H1 (cell line): ENCODE measurements around the gene GH1. TPM values are rescaled to one million over a fixed set of nuclear protein-coding genes. Genes with fewer than 3 reads are reported as not detected.
"Not testable (repeated sequence)": the region's sequence is repeated elsewhere in the genome, so short reads cannot be mapped to it uniquely, and the experiment has no call there.

Experiments used
- CTCF ChIA-PET: fragments of 300-600 bp; sonication (Branson Sonifier 250); formaldehyde crosslinking; loops from one replicate; lab custom pipeline; 2021; ENCODE audit not compliant: partially characterized antibody; lab: Charles Lee
- POLR2A ChIA-PET: fragments of 300-600 bp; sonication (Branson Sonifier 250); formaldehyde crosslinking; loops from one replicate; lab custom pipeline; 2021; ENCODE audit warnings: inconsistent platforms; ENCODE audit not compliant: partially characterized antibody; lab: Charles Lee
- DNase-seq, 2 experiments: peaks; one replicate each; pipeline versions ENCODE4 v3.0.0 to v3.0.0-alpha.2; 2010 to 2022; ENCODE audit warnings: low spot score in 2 of 2, low read depth in 1 of 2, mixed read lengths in 1 of 2
- FAIRE-seq: peaks from 2 replicates; lab custom pipeline; 2011; peaks lifted over from hg19 to GRCh38; lab: Jason Lieb, UNC
- H2AFZ ChIP-seq: 2 replicates; pipeline ENCODE4 v1.8.1; 2012; ENCODE audit warnings: low read length, inconsistent platforms
- H2AK5ac ChIP-seq: 2 replicates; pipeline ENCODE4 v1.6.1; 2013; ENCODE audit warnings: low read depth, low read length
- H2BK120ac ChIP-seq: replicated peaks from 2 replicates; pipeline ENCODE3; 2013; ENCODE audit warnings: low read depth, low read length, inconsistent platforms
- H2BK12ac ChIP-seq: 2 replicates; pipeline ENCODE4 v1.6.1; 2013; ENCODE audit warnings: low read depth, low read length
- H2BK15ac ChIP-seq: 2 replicates; pipeline ENCODE4 v1.6.1; 2013; ENCODE audit warnings: low read length
- H2BK20ac ChIP-seq: 2 replicates; pipeline ENCODE4 v1.6.1; 2013; ENCODE audit warnings: low read length
- H2BK5ac ChIP-seq: 2 replicates; pipeline ENCODE4 v1.6.1; 2013; ENCODE audit warnings: low read depth, low read length
- H3K14ac ChIP-seq: 2 replicates; pipeline ENCODE4 v1.6.1; 2013; ENCODE audit warnings: inconsistent platforms; ENCODE audit not compliant: insufficient read length
- H3K18ac ChIP-seq: 2 replicates; pipeline ENCODE4 v1.6.1; 2013; ENCODE audit warnings: low read length; ENCODE audit errors: extremely low read depth
- H3K23ac ChIP-seq: 2 replicates; pipeline ENCODE4 v1.6.1; 2013; ENCODE audit warnings: inconsistent platforms; ENCODE audit not compliant: insufficient read length
- H3K23me2 ChIP-seq: 2 replicates; pipeline ENCODE4 v1.6.1; 2013; ENCODE audit warnings: low read depth, low read length
- H3K27ac ChIP-seq: 2 replicates; pipeline ENCODE4 v1.6.1; 2011; ENCODE audit warnings: low read depth, low read length, inconsistent platforms
- H3K27me3 ChIP-seq, 4 experiments: replicated peaks in 1 of 4; 1 replicate in 1 of 4; 2 replicates in 3 of 4; pipeline versions ENCODE4 v1.6.1 to v1.8.1; 2011 to 2013; ENCODE audit warnings: low read length in 3 of 4, mild to moderate bottlenecking in 3 of 4, inconsistent platforms in 2 of 4, mixed read lengths in 2 of 4, moderate library complexity in 1 of 4; ENCODE audit not compliant: control insufficient read depth in 3 of 4, insufficient read depth in 3 of 4; ENCODE audit errors: extremely low read depth in 1 of 4
- H3K36me3 ChIP-seq, 4 experiments: 2 replicates each; pipeline versions ENCODE4 v1.6.1 to v1.8.1; 2011 to 2013; ENCODE audit warnings: mild to moderate bottlenecking in 4 of 4, low read length in 3 of 4, moderate library complexity in 2 of 4, control low read depth in 1 of 4, inconsistent platforms in 1 of 4; ENCODE audit not compliant: insufficient read depth in 4 of 4, control insufficient read depth in 2 of 4
- H3K4ac ChIP-seq: replicated peaks from 2 replicates; pipeline ENCODE3; 2013; ENCODE audit warnings: low read length, low read depth, mixed read lengths, inconsistent platforms; ENCODE audit not compliant: insufficient read length
- H3K4me1 ChIP-seq, 4 experiments: replicated peaks in 1 of 4; 1 replicate in 1 of 4; 2 replicates in 3 of 4; pipeline versions ENCODE4 v1.6.1 to v1.8.1; 2011 to 2013; ENCODE audit warnings: low read length in 3 of 4, inconsistent platforms in 2 of 4, mixed read lengths in 1 of 4; ENCODE audit not compliant: insufficient read depth in 4 of 4, control insufficient read depth in 3 of 4
- H3K4me2 ChIP-seq, 2 experiments: 2 replicates each; pipeline versions ENCODE4 v1.6.1 to v1.8.1; 2011 to 2013; ENCODE audit warnings: low read depth in 2 of 2, low read length in 2 of 2, control low read depth in 1 of 2, inconsistent platforms in 1 of 2, mild to moderate bottlenecking in 1 of 2; ENCODE audit not compliant: insufficient read depth in 1 of 2
- H3K4me3 ChIP-seq, 4 experiments: fragments of 200-600, 300-600 bp in 1 of 4; sonication (generic), shearing (Covaris generic), sonication (Bioruptor Twin) in 1 of 4; 2 replicates each; pipeline versions ENCODE4 v1.5.1 to v1.8.1; 2011 to 2016; ENCODE audit warnings: low read length in 4 of 4, low read depth in 3 of 4, control low read depth in 2 of 4, inconsistent platforms in 2 of 4, mild to moderate bottlenecking in 2 of 4, mixed read lengths in 1 of 4, moderate library complexity in 1 of 4; ENCODE audit not compliant: insufficient read depth in 2 of 4; ENCODE audit errors: extremely low read depth in 1 of 4
- H3K56ac ChIP-seq: replicated peaks from 2 replicates; pipeline ENCODE3; 2013; ENCODE audit warnings: low read depth, mild to moderate bottlenecking, mixed read lengths, low read length, inconsistent platforms; ENCODE audit not compliant: insufficient read length
- H3K79me1 ChIP-seq: 2 replicates; pipeline ENCODE4 v1.6.1; 2013; ENCODE audit warnings: low read depth, low read length, control low read depth
- H3K79me2 ChIP-seq, 2 experiments: 2 replicates each; pipeline versions ENCODE4 v1.6.1 to v1.8.1; 2012 to 2013; ENCODE audit warnings: low read length in 2 of 2, mild to moderate bottlenecking in 2 of 2, inconsistent platforms in 1 of 2; ENCODE audit not compliant: insufficient read depth in 2 of 2, control insufficient read depth in 1 of 2
- H3K9ac ChIP-seq, 4 experiments: replicated peaks in 1 of 4; 1 replicate in 1 of 4; 2 replicates in 3 of 4; pipeline versions ENCODE4 v1.6.1 to v1.8.1; 2011 to 2013; ENCODE audit warnings: low read depth in 3 of 4, low read length in 3 of 4, control low read depth in 2 of 4, mild to moderate bottlenecking in 2 of 4, moderate library complexity in 2 of 4, inconsistent platforms in 1 of 4; ENCODE audit errors: extremely low read depth in 1 of 4
- H3K9me3 ChIP-seq, 2 experiments: 2 replicates each; pipeline versions ENCODE4 v1.6.1 to v1.8.1; 2012 to 2013; ENCODE audit warnings: mild to moderate bottlenecking in 2 of 2, moderate library complexity in 2 of 2, control low read depth in 1 of 2, inconsistent platforms in 1 of 2, low read depth in 1 of 2, low read length in 1 of 2, mixed read lengths in 1 of 2; ENCODE audit not compliant: insufficient read depth in 2 of 2
- H4K20me1 ChIP-seq, 2 experiments: replicated peaks in 1 of 2; 2 replicates each; pipeline versions ENCODE3 to v1.8.1; 2011 to 2013; ENCODE audit warnings: inconsistent platforms in 2 of 2, low read length in 2 of 2, mild to moderate bottlenecking in 1 of 2; ENCODE audit not compliant: insufficient read depth in 2 of 2, control insufficient read depth in 1 of 2
- H4K5ac ChIP-seq: 2 replicates; pipeline ENCODE4 v1.6.1; 2013; ENCODE audit warnings: low read length, low read depth, mixed read lengths, inconsistent platforms; ENCODE audit not compliant: insufficient read length
- H4K8ac ChIP-seq: 2 replicates; pipeline ENCODE4 v1.8.0; 2013; ENCODE audit warnings: mild to moderate bottlenecking, moderate library complexity, low read length, inconsistent platforms; ENCODE audit not compliant: insufficient read depth; ENCODE audit errors: extremely low read depth
- H4K91ac ChIP-seq: replicated peaks from 2 replicates; pipeline ENCODE3; 2013; ENCODE audit warnings: low read length, mixed read lengths, inconsistent platforms; ENCODE audit not compliant: insufficient read length
- WGBS, 2 experiments: shearing (Covaris generic) in 1 of 2; methylation state at CpG; one replicate each; pipeline versions ENCODE4 v1.1.6 to v1.1.7; 2013 to 2015; ENCODE audit warnings: low lambda C conversion rate in 2 of 2, mixed read lengths in 2 of 2, inconsistent platforms in 1 of 2, low coverage in 1 of 2, missing lambda C conversion rate in 1 of 2; ENCODE audit not compliant: insufficient replicate concordance in 2 of 2, insufficient coverage in 1 of 2, insufficient read length in 1 of 2; ENCODE audit errors: extremely low coverage in 1 of 2, missing lambda C conversion rate in 1 of 2; 5-methylcytosine and 5-hydroxymethylcytosine counted together
- polyA plus RNA-seq, 7 experiments: library from polyadenylated mRNA; depleted of rRNA in 3 of 7; stranded (reverse) in 5 of 7; unstranded in 2 of 7; fragments of >200 nt in 5 of 7; fragments of 200-250 nt in 2 of 7; gene quantifications; 1 replicate in 5 of 7; 2 replicates in 1 of 7; 4 replicates in 1 of 7; pipeline versions ENCODE4 v1.2.1 to v1.2.3, GENCODE V29; 2011 to 2013; ENCODE audit warnings: missing spikeins in 2 of 7, mixed read lengths in 2 of 7
- total RNA-seq: library from RNA; stranded (reverse); fragmentation: NEBNext Ultra II Directional; extraction: Animal tissue kit (Norgen Biotek cat#: 25700); gene quantifications from 2 replicates; pipeline ENCODE4 v1.2.1, GENCODE V29; 2021

The GH1 gene
- total and polyA plus RNA-seq, 2 of the 8 experiments (the other 6 are each of a cell fraction or from before 2014, with no cell fraction given): 0.41 TPM; not detected in 1

DNA sequence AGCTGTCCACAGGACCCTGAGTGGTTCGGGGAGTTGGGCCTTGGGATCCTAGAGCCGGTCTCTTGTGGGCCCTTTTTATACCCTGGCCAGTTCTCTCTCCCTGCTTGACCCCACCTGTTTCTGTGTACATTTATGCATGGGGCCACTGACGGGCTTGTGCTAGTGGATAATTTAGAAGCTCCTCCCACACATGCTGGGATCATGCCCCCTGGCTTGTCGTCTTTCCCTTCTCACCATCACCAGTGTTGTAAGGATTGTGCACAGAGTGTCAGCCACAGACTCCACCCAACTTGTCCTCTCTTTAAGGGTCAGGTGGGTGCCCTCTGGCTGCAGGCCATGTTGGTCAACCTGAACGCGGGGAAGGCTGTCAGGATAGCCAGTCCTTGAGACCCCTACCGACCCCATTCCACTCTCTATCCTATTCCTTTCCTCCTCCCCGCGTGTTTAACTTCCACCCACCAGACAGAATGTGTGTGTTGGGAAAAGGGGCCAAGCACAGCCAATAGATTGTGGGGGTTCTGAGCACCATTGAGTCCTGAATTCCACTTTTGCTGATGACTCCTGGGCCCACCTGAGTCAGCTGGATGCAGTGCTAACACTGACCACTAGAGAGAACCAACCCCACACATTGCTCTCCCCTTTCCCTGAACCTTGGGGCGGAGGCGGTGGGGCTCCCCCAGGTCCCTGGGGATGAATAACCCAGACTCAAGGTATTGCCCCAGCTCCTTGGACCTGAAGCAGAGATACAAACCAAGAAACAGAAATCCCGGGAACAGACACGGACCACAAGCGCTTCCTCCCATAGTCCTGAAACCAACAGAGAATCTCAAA lies 21.9 kb downstream of the GH1 start, which contains the start of gene CSH1:
Gene CSH1 (minus strand): TSS at position 51 of the 831 bp plus-strand sequence. CDS start 63 bp downstream, outside the sequence.
- H4K8ac ChIP-seq, H3K27me3 ChIP-seq, H3K23me2 ChIP-seq, H3K4me3 ChIP-seq, H3K9ac ChIP-seq, DNase-seq, H3K23ac ChIP-seq, H2BK12ac ChIP-seq, H3K56ac ChIP-seq, H2AK5ac ChIP-seq, POLR2A ChIA-PET, H4K5ac ChIP-seq, FAIRE-seq, H2BK120ac ChIP-seq, H4K20me1 ChIP-seq, H3K4me1 ChIP-seq, H3K79me1 ChIP-seq, H2BK20ac ChIP-seq, H3K4ac ChIP-seq, H3K79me2 ChIP-seq, H4K91ac ChIP-seq, H3K27ac ChIP-seq, H3K18ac ChIP-seq, H3K4me2 ChIP-seq, H2BK5ac ChIP-seq, H3K14ac ChIP-seq, H2BK15ac ChIP-seq, H3K9me3 ChIP-seq, H3K36me3 ChIP-seq, H2AFZ ChIP-seq: not testable (repeated sequence)
- WGBS, 2 experiments: 94% methylated on average over 8 of the region's 14 CpGs; no CpG with 5 or more reads in 1 of the 2 experiments
- CTCF ChIA-PET: interaction anchor here (0.6 to 3.3 kb wide), 10 partner anchors 11 to 166 kb away, joined by 3 to 16 read pairs (median 4); partner anchors contain the start of genes CSHL1 and GH1
